Activated CD8-positive, alpha-beta T cell treated with anti-CD3 and anti-CD28 coated beads for 36 hours (primary cell): ENCODE measurements around the gene TRAM2. TPM values are rescaled to one million over a fixed set of nuclear protein-coding genes. Genes with fewer than 3 reads are reported as not detected.

Experiments
- ATAC-seq: fragments of 200-7000 bp; cut with Tn5 transposase; one replicate; pipeline ENCODE4 v1.10.0; 2021; ENCODE audit warnings: mild to moderate bottlenecking, moderate library complexity
- CTCF ChIA-PET: fragments of 350-600 bp; sonication (Branson Sonifier 250); formaldehyde crosslinking; loops from one replicate; lab custom pipeline; 2021; ENCODE audit warnings: antibody characterized with exemption; lab: Charles Lee
- POLR2A ChIA-PET: fragments of 350-600 bp; sonication (Branson Sonifier 250); formaldehyde crosslinking; loops from one replicate; lab custom pipeline; 2021; ENCODE audit warnings: antibody characterized with exemption; lab: Charles Lee
- DNase-seq: peaks from one replicate; pipeline ENCODE4 v3.0.0-alpha.2; 2020
- H3K27ac Mint-ChIP-seq: one replicate; pipeline ENCODE4 v1.8.0; 2021; ENCODE audit warnings: mild to moderate bottlenecking, mixed read lengths
- H3K27me3 Mint-ChIP-seq: one replicate; pipeline ENCODE4 v1.8.0; 2021; ENCODE audit warnings: mixed read lengths
- H3K36me3 Mint-ChIP-seq: one replicate; pipeline ENCODE4 v1.8.0; 2021; ENCODE audit warnings: low read depth, mixed read lengths
- H3K4me1 Mint-ChIP-seq: one replicate; pipeline ENCODE4 v1.8.0; 2021; ENCODE audit warnings: low read depth, mixed read lengths
- H3K4me3 Mint-ChIP-seq: one replicate; pipeline ENCODE4 v1.8.0; 2021; ENCODE audit warnings: mild to moderate bottlenecking, moderate library complexity, mixed read lengths
- H3K9me3 Mint-ChIP-seq: one replicate; pipeline ENCODE4 v1.8.0; 2021; ENCODE audit warnings: mixed read lengths
- CTCF ChIP-seq: fragments of 200-600 bp; IDR thresholded peaks from one replicate; pipeline ENCODE4 v1.8.0; 2022; ENCODE audit warnings: antibody characterized with exemption, mild to moderate bottlenecking
- intact Hi-C: fragments of 100-400 bp; cut with micrococcal nuclease; formaldehyde crosslinking; loops from one replicate; pipeline ENCODE4 v1.10.0; 2022
- total RNA-seq, 2 experiments: library from RNA; stranded (reverse); gene quantifications; one replicate each; pipeline ENCODE4 v1.2.3, GENCODE V29; 2021

The TRAM2 gene
- total RNA-seq, 2 experiments from 2014 or later = 0.94 to 1.0 TPM

- Mint-ChIP-seq H3K9me3 (no peaks in the 10 kb centered on the region), H3K36me3 (peaks cover 5% of the 10 kb centered on the region), H3K4me3 (no peak overlapping the region), H3K4me1 (peaks cover 39% of the 10 kb centered on the region), H3K27ac (no peak overlapping the region), H3K27me3 (no peaks in the 10 kb centered on the region)
- ChIA-PET POLR2A (no interaction called here), CTCF (interaction anchor here (1.8 to 2.0 kb wide), 2 partner anchors 36 to 63 kb away, joined by 4 to 6 read pairs; no protein-coding TSS in a partner anchor)
- no peak for DNase-seq
- intact Hi-C loops = no loop called here
- ATAC-seq = no peak
- no peak for TF ChIP-seq CTCF
Observed at GRCh38 chr6:52534363-52534762, 42.5 kb downstream of the TRAM2 start.

GRCh38 chr6:52533491-52533890 lies 43.4 kb downstream of the TRAM2 start:
- no peaks in the 10 kb centered on the region for H3K9me3 Mint-ChIP-seq
- no peak for DNase-seq
- ATAC-seq = no peak
- no peak overlapping the region for H3K27ac Mint-ChIP-seq
- no peaks in the 10 kb centered on the region for H3K27me3 Mint-ChIP-seq
- peaks cover 5% of the 10 kb centered on the region for H3K36me3 Mint-ChIP-seq
- POLR2A ChIA-PET = no interaction called here
- peaks cover 42% of the 10 kb centered on the region for H3K4me1 Mint-ChIP-seq
- no peak for TF ChIP-seq CTCF
- H3K4me3 Mint-ChIP-seq = no peak overlapping the region
- CTCF ChIA-PET = no interaction called here
- intact Hi-C loops = no loop called here

- no peak for DNase-seq
- H3K9me3 Mint-ChIP-seq = no peaks in the 10 kb centered on the region
- intact Hi-C loops = no loop called here
- ChIA-PET POLR2A (interaction anchor here (0.9 kb wide), 1 partner anchor 10 kb away, joined by 3 read pairs; no protein-coding TSS in a partner anchor), CTCF (no interaction called here)
- peaks cover 5% of the 10 kb centered on the region for H3K36me3 Mint-ChIP-seq
- no peak for ATAC-seq
- H3K27ac Mint-ChIP-seq = no peak overlapping the region
- peaks cover 34% of the 10 kb centered on the region for H3K4me1 Mint-ChIP-seq
- no peak for TF ChIP-seq CTCF
- no peaks in the 10 kb centered on the region for H3K27me3 Mint-ChIP-seq
- H3K4me3 Mint-ChIP-seq = no peak overlapping the region
Observed at GRCh38 chr6:52532457-52532856, 44.4 kb downstream of the TRAM2 start.

- H3K4me3 Mint-ChIP-seq = no peak overlapping the region
- peaks cover 5% of the 10 kb centered on the region for H3K36me3 Mint-ChIP-seq
- H3K27me3 Mint-ChIP-seq = no peaks in the 10 kb centered on the region
- peaks cover 27% of the 10 kb centered on the region for H3K4me1 Mint-ChIP-seq
- no peak overlapping the region for H3K27ac Mint-ChIP-seq
- intact Hi-C loops = no loop called here
- CTCF ChIA-PET = no interaction called here
- ATAC-seq = no peak
- DNase-seq = no peak
- no peaks in the 10 kb centered on the region for H3K9me3 Mint-ChIP-seq
- no peak for TF ChIP-seq CTCF
- POLR2A ChIA-PET = interaction anchor here (0.9 kb wide), 1 partner anchor 9 kb away, joined by 3 read pairs; no protein-coding TSS in a partner anchor
Observed at GRCh38 chr6:52531834-52532233, 45.0 kb downstream of the TRAM2 start.

- no peak for TF ChIP-seq CTCF
Observed at GRCh38 chr6:52531396-52531795, 45.5 kb downstream of the TRAM2 start.

More at GRCh38 chr6:52531396-52531795, 45.5 kb downstream of the TRAM2 start:
- ChIA-PET CTCF (no interaction called here), POLR2A (interaction anchor here (0.9 kb wide), 1 partner anchor 9 kb away, joined by 3 read pairs; no protein-coding TSS in a partner anchor)
- H3K36me3 Mint-ChIP-seq = peaks cover 5% of the 10 kb centered on the region
- H3K9me3 Mint-ChIP-seq = no peaks in the 10 kb centered on the region
- DNase-seq (no peak), ATAC-seq (no peak)
- H3K4me3 Mint-ChIP-seq = no peak overlapping the region
- no peak overlapping the region for H3K27ac Mint-ChIP-seq
- peaks cover 23% of the 10 kb centered on the region for H3K4me1 Mint-ChIP-seq
- intact Hi-C loops = no loop called here
- no peaks in the 10 kb centered on the region for H3K27me3 Mint-ChIP-seq
